Activated CD8-positive, alpha-beta memory T cell treated with anti-CD3 and anti-CD28 coated beads, Interleukin-2, amount 50 U/mL, for 24 hours (primary cell): ENCODE data around the gene NACA2.
"Not testable (repeated sequence)": the region's sequence is repeated elsewhere in the genome, so short reads cannot be mapped to it uniquely, and the experiment has no call there.

Experiments
- DNase-seq: peaks from one replicate; pipeline ENCODE4 v3.0.0-alpha.2; 2020; ENCODE audit errors: extremely low read depth

NACA2 gene

GRCh38 chr17:61578645-61579044 lies 12.4 kb downstream of the NACA2 start:
- no peak for DNase-seq

GRCh38 chr17:61575983-61576382 lies 15.0 kb downstream of the NACA2 start:
- no peak for DNase-seq

- DNase-seq = no peak
Measured at GRCh38 chr17:61575352-61575975, 15.6 kb downstream of the NACA2 start.

- DNase-seq = no peak
Measured at GRCh38 chr17:61574542-61575351, 16.3 kb downstream of the NACA2 start.

GRCh38 chr17:61572547-61572946 lies 18.5 kb downstream of the NACA2 start:
- DNase-seq = not testable (repeated sequence)

GRCh38 chr17:61571624-61572023 lies 19.4 kb downstream of the NACA2 start:
- no peak for DNase-seq

- DNase-seq = no peak
Measured at GRCh38 chr17:61570118-61570517, 20.9 kb downstream of the NACA2 start.

GRCh38 chr17:61569525-61569924 lies 21.5 kb downstream of the NACA2 start:
- DNase-seq = not testable (repeated sequence)

- DNase-seq = no peak
Measured at GRCh38 chr17:61568219-61569072, 22.6 kb downstream of the NACA2 start.

GRCh38 chr17:61567045-61567802 lies 23.8 kb downstream of the NACA2 start:
- DNase-seq = no peak

- not testable (repeated sequence) for DNase-seq
Measured at GRCh38 chr17:61566448-61566847, 24.6 kb downstream of the NACA2 start.

- DNase-seq = not testable (repeated sequence)
Measured at GRCh38 chr17:61565850-61566249, 25.2 kb downstream of the NACA2 start.

GRCh38 chr17:61565213-61565612 lies 25.8 kb downstream of the NACA2 start:
- DNase-seq = no peak

GRCh38 chr17:61562287-61562686 lies 28.7 kb downstream of the NACA2 start:
- no peak for DNase-seq

- no peak for DNase-seq
Measured at GRCh38 chr17:61561354-61561753, 29.7 kb downstream of the NACA2 start.

GRCh38 chr17:61560071-61560470 lies 30.9 kb downstream of the NACA2 start:
- DNase-seq = no peak

GRCh38 chr17:61556224-61557188 lies 34.5 kb downstream of the NACA2 start:
- no peak for DNase-seq

- DNase-seq = no peak
Measured at GRCh38 chr17:61555127-61555566, 35.9 kb downstream of the NACA2 start.

GRCh38 chr17:61554209-61554608 lies 36.8 kb downstream of the NACA2 start:
- DNase-seq = no peak

- not testable (repeated sequence) for DNase-seq
Measured at GRCh38 chr17:61552560-61552959, 38.5 kb downstream of the NACA2 start.
